ENCODE measurements around the gene DYSF.

Gene DYSF

DNA sequence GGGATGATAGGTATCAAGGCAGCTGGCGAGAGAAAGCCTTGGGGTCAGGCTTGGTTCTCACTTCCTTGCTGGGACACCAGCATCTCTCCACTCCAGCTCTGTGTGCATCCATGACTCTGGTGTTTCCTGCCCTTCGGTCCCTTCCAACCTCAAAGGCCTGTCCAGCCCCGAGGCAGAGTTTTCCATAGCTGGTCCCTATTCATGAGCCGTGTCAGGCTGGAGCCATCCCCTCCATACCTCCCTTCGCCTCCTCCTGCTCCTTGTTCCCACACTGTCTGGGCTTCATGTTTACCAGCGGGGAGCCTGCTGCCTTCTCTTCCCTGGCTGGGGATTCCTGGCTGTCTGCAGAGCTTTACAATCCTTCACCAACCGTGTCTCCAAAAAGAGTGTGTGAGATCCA lies 51.2 kb downstream of the DYSF start:
- H3K27ac ChIP-seq: no peak overlapping the region
- TF ChIP-seq, protein P1, sequence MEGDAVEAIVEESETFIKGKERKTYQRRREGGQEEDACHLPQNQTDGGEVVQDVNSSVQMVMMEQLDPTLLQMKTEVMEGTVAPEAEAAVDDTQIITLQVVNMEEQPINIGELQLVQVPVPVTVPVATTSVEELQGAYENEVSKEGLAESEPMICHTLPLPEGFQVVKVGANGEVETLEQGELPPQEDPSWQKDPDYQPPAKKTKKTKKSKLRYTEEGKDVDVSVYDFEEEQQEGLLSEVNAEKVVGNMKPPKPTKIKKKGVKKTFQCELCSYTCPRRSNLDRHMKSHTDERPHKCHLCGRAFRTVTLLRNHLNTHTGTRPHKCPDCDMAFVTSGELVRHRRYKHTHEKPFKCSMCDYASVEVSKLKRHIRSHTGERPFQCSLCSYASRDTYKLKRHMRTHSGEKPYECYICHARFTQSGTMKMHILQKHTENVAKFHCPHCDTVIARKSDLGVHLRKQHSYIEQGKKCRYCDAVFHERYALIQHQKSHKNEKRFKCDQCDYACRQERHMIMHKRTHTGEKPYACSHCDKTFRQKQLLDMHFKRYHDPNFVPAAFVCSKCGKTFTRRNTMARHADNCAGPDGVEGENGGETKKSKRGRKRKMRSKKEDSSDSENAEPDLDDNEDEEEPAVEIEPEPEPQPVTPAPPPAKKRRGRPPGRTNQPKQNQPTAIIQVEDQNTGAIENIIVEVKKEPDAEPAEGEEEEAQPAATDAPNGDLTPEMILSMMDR (IDR thresholded peaks at IDR 0.05): no peak
- no peak for TF ChIP-seq ZFX (IDR thresholded peaks at IDR 0.05; ENCODE audit: borderline replicate concordance)

DNA sequence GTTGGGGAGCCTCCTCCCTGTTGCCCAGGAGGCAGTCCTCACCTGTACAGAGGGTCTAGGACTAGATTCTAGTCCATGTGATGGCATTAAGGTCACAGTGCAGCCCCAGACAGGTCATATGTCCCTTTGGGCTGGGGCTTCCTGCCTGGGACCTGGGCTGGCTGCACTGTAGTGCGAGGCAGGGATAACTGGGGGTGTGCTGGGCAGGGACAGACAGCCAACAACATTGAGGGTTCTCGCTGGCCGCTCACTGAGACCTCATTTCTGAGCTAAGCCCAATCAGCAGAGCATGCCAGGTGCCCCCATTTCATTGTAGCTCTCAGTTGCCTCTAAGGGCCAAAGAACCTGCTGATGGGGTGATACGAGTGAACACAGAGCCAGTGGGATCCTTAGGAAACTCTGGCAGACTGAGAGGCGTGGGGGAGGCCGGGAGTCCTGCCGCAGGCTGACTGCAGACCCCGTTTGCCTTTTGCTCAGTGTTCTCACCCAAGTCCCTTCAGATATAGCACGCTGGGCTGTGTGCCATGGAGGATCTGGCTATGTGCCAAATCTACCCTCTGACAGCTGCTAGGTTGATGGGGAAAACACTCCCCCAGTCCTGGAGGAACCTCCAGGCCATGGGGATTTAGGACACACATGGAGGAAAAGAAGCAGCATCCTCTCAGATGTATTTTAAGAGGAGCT lies 51.9 kb downstream of the DYSF start:
- TF ChIP-seq, protein P1 (IDR thresholded peaks at IDR 0.05): no peak
- TF ChIP-seq ZFX (IDR thresholded peaks at IDR 0.05; ENCODE audit: borderline replicate concordance): no peak
- no peak overlapping the region for H3K27ac ChIP-seq

GRCh38 chr2:71505770-71506140 lies 52.4 kb downstream of the DYSF start:
- TF ChIP-seq ZFX (IDR thresholded peaks at IDR 0.05; ENCODE audit: borderline replicate concordance): no peak
- TF ChIP-seq, protein P1 (IDR thresholded peaks at IDR 0.05): no peak
- no peak overlapping the region for H3K27ac ChIP-seq

GRCh38 chr2:71506222-71507153 lies 53.1 kb downstream of the DYSF start:
- TF ChIP-seq ZFX (IDR thresholded peaks at IDR 0.05; ENCODE audit: borderline replicate concordance): no peak
- TF ChIP-seq, protein P1 (IDR thresholded peaks at IDR 0.05): no peak

GRCh38 chr2:71507476-71507875 lies 54.1 kb downstream of the DYSF start:
- TF ChIP-seq ZFX (IDR thresholded peaks at IDR 0.05; ENCODE audit: borderline replicate concordance): no peak
- TF ChIP-seq, protein P1 (IDR thresholded peaks at IDR 0.05): no peak
- no peak overlapping the region for H3K27ac ChIP-seq

More at GRCh38 chr2:71506222-71507153, 53.1 kb downstream of the DYSF start:
- H3K27ac ChIP-seq: no peak overlapping the region

- TF ChIP-seq, protein P1 (IDR thresholded peaks at IDR 0.05): peak; percentile 92
- no peak for TF ChIP-seq ZFX (IDR thresholded peaks at IDR 0.05; ENCODE audit: borderline replicate concordance)
- no peak overlapping the region for H3K27ac ChIP-seq
These were observed 56.9 kb downstream of the DYSF start for GRCh38 chr2:71510196-71510807.

Measured in 22Rv1 (cell line).